ENCODE results near the gene CHST3.
A peak's percentile ranks its signal among the peaks of the same experiment; 100 is the strongest.
"Not testable (repeated sequence)": the region's sequence is repeated elsewhere in the genome, so short reads cannot be mapped to it uniquely, and the experiment has no call there.

The CHST3 gene

GRCh38 chr10:71974489-71975021, 10.4 kb downstream of the CHST3 start:
- Histone ChIP-seq H3K9me3 (ENCODE audit: insufficient read depth, low read length) (no peaks in the 10 kb centered on the region), H3K4me1 (ENCODE audit: insufficient read depth, insufficient read length) (peaks cover 12% of the 10 kb centered on the region), H3K9ac (ENCODE audit: insufficient read length, low read depth) (no peak overlapping the region), H3K27me3 (ENCODE audit: insufficient read depth, insufficient read length) (no peaks in the 10 kb centered on the region), H3K36me3 (ENCODE audit: insufficient read depth, insufficient read length, low read length) (peaks cover 11% of the 10 kb centered on the region), H3K4me3 (ENCODE audit: insufficient read length, low read depth) (no peak overlapping the region)
- TF ChIP-seq ZNF274 (IDR thresholded peaks at IDR 0.05; ENCODE audit: low read depth, low read length), result no peak
- no peak for TF ChIP-seq SUZ12 (IDR thresholded peaks at IDR 0.05; ENCODE audit: extremely low read depth, insufficient read depth, insufficient read length)
- no peak for TF ChIP-seq YY1 (IDR thresholded peaks at IDR 0.05; ENCODE audit: insufficient read depth, insufficient read length)
- DNase-seq (ENCODE audit: low read depth, low spot score), result no peak

GRCh38 chr10:71975087-71975870, 11.1 kb downstream of the CHST3 start:
- DNase-seq (ENCODE audit: low read depth, low spot score), result no peak
- Histone ChIP-seq H3K36me3 (ENCODE audit: insufficient read depth, insufficient read length, low read length) (peaks cover 11% of the 10 kb centered on the region), H3K9me3 (ENCODE audit: insufficient read depth, low read length) (no peaks in the 10 kb centered on the region), H3K4me3 (ENCODE audit: insufficient read length, low read depth) (no peak overlapping the region), H3K9ac (ENCODE audit: insufficient read length, low read depth) (no peak overlapping the region), H3K4me1 (ENCODE audit: insufficient read depth, insufficient read length) (peaks cover 12% of the 10 kb centered on the region), H3K27me3 (ENCODE audit: insufficient read depth, insufficient read length) (no peaks in the 10 kb centered on the region)
- TF ChIP-seq YY1 (IDR thresholded peaks at IDR 0.05; ENCODE audit: insufficient read depth, insufficient read length) (no peak), ZNF274 (IDR thresholded peaks at IDR 0.05; ENCODE audit: low read depth, low read length) (no peak), SUZ12 (IDR thresholded peaks at IDR 0.05; ENCODE audit: extremely low read depth, insufficient read depth, insufficient read length) (no peak)

- no peaks in the 10 kb centered on the region for H3K27me3 ChIP-seq (ENCODE audit: insufficient read depth, insufficient read length)
- no peak overlapping the region for H3K4me3 ChIP-seq (ENCODE audit: insufficient read length, low read depth)
- no peaks in the 10 kb centered on the region for H3K9me3 ChIP-seq (ENCODE audit: insufficient read depth, low read length)
- peaks cover 11% of the 10 kb centered on the region for H3K36me3 ChIP-seq (ENCODE audit: insufficient read depth, insufficient read length, low read length)
- H3K4me1 ChIP-seq (ENCODE audit: insufficient read depth, insufficient read length), result peaks cover 13% of the 10 kb centered on the region
- H3K9ac ChIP-seq (ENCODE audit: insufficient read length, low read depth), result peak overlapping the region; percentile 39
- DNase-seq (ENCODE audit: low read depth, low spot score), result no peak
- TF ChIP-seq SUZ12 (IDR thresholded peaks at IDR 0.05; ENCODE audit: extremely low read depth, insufficient read depth, insufficient read length) (no peak), ZNF274 (IDR thresholded peaks at IDR 0.05; ENCODE audit: low read depth, low read length) (no peak), YY1 (IDR thresholded peaks at IDR 0.05; ENCODE audit: insufficient read depth, insufficient read length) (no peak)
These were observed 11.9 kb downstream of the CHST3 start for GRCh38 chr10:71975871-71976725.

GRCh38 chr10:71977614-71977903, 13.4 kb downstream of the CHST3 start:
- not testable (repeated sequence) for H3K36me3 ChIP-seq (ENCODE audit: insufficient read depth, insufficient read length, low read length); H3K9ac ChIP-seq (ENCODE audit: insufficient read length, low read depth); H3K9me3 ChIP-seq (ENCODE audit: insufficient read depth, low read length); DNase-seq (ENCODE audit: low read depth, low spot score); H3K4me3 ChIP-seq (ENCODE audit: insufficient read length, low read depth); H3K27me3 ChIP-seq (ENCODE audit: insufficient read depth, insufficient read length)
- H3K4me1 ChIP-seq (ENCODE audit: insufficient read depth, insufficient read length), result peaks cover 11% of the 10 kb centered on the region

GRCh38 chr10:71978476-71978875, 14.3 kb downstream of the CHST3 start:
- H3K9me3 ChIP-seq (ENCODE audit: insufficient read depth, low read length), result no peaks in the 10 kb centered on the region
- H3K9ac ChIP-seq (ENCODE audit: insufficient read length, low read depth), result no peak overlapping the region
- DNase-seq (ENCODE audit: low read depth, low spot score), result no peak
- H3K27me3 ChIP-seq (ENCODE audit: insufficient read depth, insufficient read length), result no peaks in the 10 kb centered on the region
- TF ChIP-seq YY1 (IDR thresholded peaks at IDR 0.05; ENCODE audit: insufficient read depth, insufficient read length) (no peak), SUZ12 (IDR thresholded peaks at IDR 0.05; ENCODE audit: extremely low read depth, insufficient read depth, insufficient read length) (no peak), ZNF274 (IDR thresholded peaks at IDR 0.05; ENCODE audit: low read depth, low read length) (no peak)
- H3K36me3 ChIP-seq (ENCODE audit: insufficient read depth, insufficient read length, low read length), result peaks cover 5% of the 10 kb centered on the region
- peaks cover 10% of the 10 kb centered on the region for H3K4me1 ChIP-seq (ENCODE audit: insufficient read depth, insufficient read length)
- no peak overlapping the region for H3K4me3 ChIP-seq (ENCODE audit: insufficient read length, low read depth)

- DNase-seq (ENCODE audit: low read depth, low spot score), result no peak
- Histone ChIP-seq H3K9me3 (ENCODE audit: insufficient read depth, low read length) (no peaks in the 10 kb centered on the region), H3K27me3 (ENCODE audit: insufficient read depth, insufficient read length) (no peaks in the 10 kb centered on the region), H3K9ac (ENCODE audit: insufficient read length, low read depth) (no peak overlapping the region), H3K36me3 (ENCODE audit: insufficient read depth, insufficient read length, low read length) (peaks cover 5% of the 10 kb centered on the region), H3K4me1 (ENCODE audit: insufficient read depth, insufficient read length) (peaks cover 8% of the 10 kb centered on the region), H3K4me3 (ENCODE audit: insufficient read length, low read depth) (no peak overlapping the region)
- TF ChIP-seq SUZ12 (IDR thresholded peaks at IDR 0.05; ENCODE audit: extremely low read depth, insufficient read depth, insufficient read length) (no peak), YY1 (IDR thresholded peaks at IDR 0.05; ENCODE audit: insufficient read depth, insufficient read length) (no peak), ZNF274 (IDR thresholded peaks at IDR 0.05; ENCODE audit: low read depth, low read length) (no peak)
These were observed 14.9 kb downstream of the CHST3 start for GRCh38 chr10:71978988-71979691.

GRCh38 chr10:71979692-71980062, 15.5 kb downstream of the CHST3 start:
- H3K9ac ChIP-seq (ENCODE audit: insufficient read length, low read depth), result no peak overlapping the region
- no peaks in the 10 kb centered on the region for H3K9me3 ChIP-seq (ENCODE audit: insufficient read depth, low read length)
- no peak for DNase-seq (ENCODE audit: low read depth, low spot score)
- peaks cover 4% of the 10 kb centered on the region for H3K4me1 ChIP-seq (ENCODE audit: insufficient read depth, insufficient read length)
- peaks cover 5% of the 10 kb centered on the region for H3K36me3 ChIP-seq (ENCODE audit: insufficient read depth, insufficient read length, low read length)
- no peak for TF ChIP-seq ZNF274 (IDR thresholded peaks at IDR 0.05; ENCODE audit: low read depth, low read length)
- no peak for TF ChIP-seq YY1 (IDR thresholded peaks at IDR 0.05; ENCODE audit: insufficient read depth, insufficient read length)
- no peak for TF ChIP-seq SUZ12 (IDR thresholded peaks at IDR 0.05; ENCODE audit: extremely low read depth, insufficient read depth, insufficient read length)
- no peak overlapping the region for H3K4me3 ChIP-seq (ENCODE audit: insufficient read length, low read depth)
- H3K27me3 ChIP-seq (ENCODE audit: insufficient read depth, insufficient read length), result no peaks in the 10 kb centered on the region
